ENCODE results near the gene GMPS. TPM values are rescaled to one million over a fixed set of nuclear protein-coding genes. Genes with fewer than 3 reads are reported as not detected.

Gene GMPS
- total and polyA plus RNA-seq, 9 of the 15 experiments (the other 6 are each of a cell fraction or from before 2014, with no cell fraction given): 73.7 to 282 (median 156) TPM

DNA sequence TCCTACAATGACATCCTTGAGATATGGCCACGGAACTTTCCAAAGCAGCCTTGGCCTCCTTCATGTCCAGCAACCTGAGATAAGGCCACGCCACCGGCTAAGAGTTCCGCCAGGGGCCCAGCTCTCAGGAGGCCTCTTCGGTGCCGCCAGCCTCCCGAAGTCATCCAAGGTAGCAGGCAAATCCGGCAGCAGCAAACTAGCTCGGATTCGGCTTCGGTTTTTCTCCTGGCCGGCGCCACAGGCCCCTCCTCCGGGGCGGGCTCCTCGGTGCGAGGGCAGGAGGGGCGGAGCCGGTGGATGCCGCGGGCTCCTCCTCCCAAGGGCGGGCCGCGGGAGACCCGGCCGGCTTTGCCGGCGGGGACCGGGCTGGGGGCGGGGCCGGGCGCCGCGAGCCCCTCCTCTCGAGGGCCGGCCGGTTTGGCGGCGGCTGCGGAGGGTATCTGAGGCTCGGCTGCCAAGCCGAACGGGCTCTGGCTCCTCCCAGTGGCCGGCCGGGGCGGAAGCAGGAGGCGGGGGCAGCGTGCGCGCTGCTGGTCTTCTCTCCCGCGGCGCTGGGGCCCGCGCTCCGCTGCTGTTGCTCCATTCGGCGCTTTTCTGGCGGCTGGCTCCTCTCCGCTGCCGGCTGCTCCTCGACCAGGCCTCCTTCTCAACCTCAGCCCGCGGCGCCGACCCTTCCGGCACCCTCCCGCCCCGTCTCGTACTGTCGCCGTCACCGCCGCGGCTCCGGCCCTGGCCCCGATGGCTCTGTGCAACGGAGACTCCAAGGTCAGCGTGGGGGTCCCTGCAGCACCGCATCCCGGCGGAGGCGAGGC, at the start of gene GMPS (continued):
- peak; percentile 43 for TF ChIP-seq JUND (IDR thresholded peaks at IDR 0.05; ENCODE audit: borderline replicate concordance, low read depth, low read length)
- no peak; the same call in 2 of the 3 replicates for TF ChIP-seq JUND (tag; IDR thresholded peaks at IDR 0.05; ENCODE audit: borderline replicate concordance, low read depth, low read length)
- TF ChIP-seq ARID1B (IDR thresholded peaks at IDR 0.05): no peak
- TF ChIP-seq MEIS2 (IDR thresholded peaks at IDR 0.05; ENCODE audit: partially characterized antibody): peak; percentile 7
- no peak for TF ChIP-seq BRD9 (IDR thresholded peaks at IDR 0.05; ENCODE audit: low read depth, partially characterized antibody)
- no peak for TF ChIP-seq NUFIP1 (IDR thresholded peaks at IDR 0.05; ENCODE audit: partially characterized antibody)
- no peak for TF ChIP-seq ZNF561 (CRISPR knock-in tag; conservative IDR thresholded peaks at IDR 0.05)
- TF ChIP-seq, protein P1, sequence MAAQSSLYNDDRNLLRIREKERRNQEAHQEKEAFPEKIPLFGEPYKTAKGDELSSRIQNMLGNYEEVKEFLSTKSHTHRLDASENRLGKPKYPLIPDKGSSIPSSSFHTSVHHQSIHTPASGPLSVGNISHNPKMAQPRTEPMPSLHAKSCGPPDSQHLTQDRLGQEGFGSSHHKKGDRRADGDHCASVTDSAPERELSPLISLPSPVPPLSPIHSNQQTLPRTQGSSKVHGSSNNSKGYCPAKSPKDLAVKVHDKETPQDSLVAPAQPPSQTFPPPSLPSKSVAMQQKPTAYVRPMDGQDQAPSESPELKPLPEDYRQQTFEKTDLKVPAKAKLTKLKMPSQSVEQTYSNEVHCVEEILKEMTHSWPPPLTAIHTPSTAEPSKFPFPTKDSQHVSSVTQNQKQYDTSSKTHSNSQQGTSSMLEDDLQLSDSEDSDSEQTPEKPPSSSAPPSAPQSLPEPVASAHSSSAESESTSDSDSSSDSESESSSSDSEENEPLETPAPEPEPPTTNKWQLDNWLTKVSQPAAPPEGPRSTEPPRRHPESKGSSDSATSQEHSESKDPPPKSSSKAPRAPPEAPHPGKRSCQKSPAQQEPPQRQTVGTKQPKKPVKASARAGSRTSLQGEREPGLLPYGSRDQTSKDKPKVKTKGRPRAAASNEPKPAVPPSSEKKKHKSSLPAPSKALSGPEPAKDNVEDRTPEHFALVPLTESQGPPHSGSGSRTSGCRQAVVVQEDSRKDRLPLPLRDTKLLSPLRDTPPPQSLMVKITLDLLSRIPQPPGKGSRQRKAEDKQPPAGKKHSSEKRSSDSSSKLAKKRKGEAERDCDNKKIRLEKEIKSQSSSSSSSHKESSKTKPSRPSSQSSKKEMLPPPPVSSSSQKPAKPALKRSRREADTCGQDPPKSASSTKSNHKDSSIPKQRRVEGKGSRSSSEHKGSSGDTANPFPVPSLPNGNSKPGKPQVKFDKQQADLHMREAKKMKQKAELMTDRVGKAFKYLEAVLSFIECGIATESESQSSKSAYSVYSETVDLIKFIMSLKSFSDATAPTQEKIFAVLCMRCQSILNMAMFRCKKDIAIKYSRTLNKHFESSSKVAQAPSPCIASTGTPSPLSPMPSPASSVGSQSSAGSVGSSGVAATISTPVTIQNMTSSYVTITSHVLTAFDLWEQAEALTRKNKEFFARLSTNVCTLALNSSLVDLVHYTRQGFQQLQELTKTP (IDR thresholded peaks at IDR 0.05; ENCODE audit: low read depth in 1 of 2, partially characterized antibody in 2 of 2): peak in 1 of 2 experiments; percentile 18
- no peak for TF ChIP-seq RUNX1 (IDR thresholded peaks at IDR 0.05; ENCODE audit: low read depth)
- TF ChIP-seq POLR3A (IDR thresholded peaks at IDR 0.05; ENCODE audit: borderline replicate concordance, extremely low read depth, insufficient read depth, insufficient read length): no peak
- no peak for TF ChIP-seq MAFG (tag; conservative IDR thresholded peaks at IDR 0.05)
- 0 out of 2 replicates have a peak, but pooled peaks have one; percentile 6 for TF ChIP-seq KDM2B (CRISPR knock-in tag; IDR thresholded peaks at IDR 0.05)
- TF ChIP-seq GTF2E2 (tag; IDR thresholded peaks at IDR 0.05): peak; percentile 82
- no peak for TF ChIP-seq ZNF121 (CRISPR knock-in tag; conservative IDR thresholded peaks at IDR 0.05)
- TF ChIP-seq, protein P2, sequence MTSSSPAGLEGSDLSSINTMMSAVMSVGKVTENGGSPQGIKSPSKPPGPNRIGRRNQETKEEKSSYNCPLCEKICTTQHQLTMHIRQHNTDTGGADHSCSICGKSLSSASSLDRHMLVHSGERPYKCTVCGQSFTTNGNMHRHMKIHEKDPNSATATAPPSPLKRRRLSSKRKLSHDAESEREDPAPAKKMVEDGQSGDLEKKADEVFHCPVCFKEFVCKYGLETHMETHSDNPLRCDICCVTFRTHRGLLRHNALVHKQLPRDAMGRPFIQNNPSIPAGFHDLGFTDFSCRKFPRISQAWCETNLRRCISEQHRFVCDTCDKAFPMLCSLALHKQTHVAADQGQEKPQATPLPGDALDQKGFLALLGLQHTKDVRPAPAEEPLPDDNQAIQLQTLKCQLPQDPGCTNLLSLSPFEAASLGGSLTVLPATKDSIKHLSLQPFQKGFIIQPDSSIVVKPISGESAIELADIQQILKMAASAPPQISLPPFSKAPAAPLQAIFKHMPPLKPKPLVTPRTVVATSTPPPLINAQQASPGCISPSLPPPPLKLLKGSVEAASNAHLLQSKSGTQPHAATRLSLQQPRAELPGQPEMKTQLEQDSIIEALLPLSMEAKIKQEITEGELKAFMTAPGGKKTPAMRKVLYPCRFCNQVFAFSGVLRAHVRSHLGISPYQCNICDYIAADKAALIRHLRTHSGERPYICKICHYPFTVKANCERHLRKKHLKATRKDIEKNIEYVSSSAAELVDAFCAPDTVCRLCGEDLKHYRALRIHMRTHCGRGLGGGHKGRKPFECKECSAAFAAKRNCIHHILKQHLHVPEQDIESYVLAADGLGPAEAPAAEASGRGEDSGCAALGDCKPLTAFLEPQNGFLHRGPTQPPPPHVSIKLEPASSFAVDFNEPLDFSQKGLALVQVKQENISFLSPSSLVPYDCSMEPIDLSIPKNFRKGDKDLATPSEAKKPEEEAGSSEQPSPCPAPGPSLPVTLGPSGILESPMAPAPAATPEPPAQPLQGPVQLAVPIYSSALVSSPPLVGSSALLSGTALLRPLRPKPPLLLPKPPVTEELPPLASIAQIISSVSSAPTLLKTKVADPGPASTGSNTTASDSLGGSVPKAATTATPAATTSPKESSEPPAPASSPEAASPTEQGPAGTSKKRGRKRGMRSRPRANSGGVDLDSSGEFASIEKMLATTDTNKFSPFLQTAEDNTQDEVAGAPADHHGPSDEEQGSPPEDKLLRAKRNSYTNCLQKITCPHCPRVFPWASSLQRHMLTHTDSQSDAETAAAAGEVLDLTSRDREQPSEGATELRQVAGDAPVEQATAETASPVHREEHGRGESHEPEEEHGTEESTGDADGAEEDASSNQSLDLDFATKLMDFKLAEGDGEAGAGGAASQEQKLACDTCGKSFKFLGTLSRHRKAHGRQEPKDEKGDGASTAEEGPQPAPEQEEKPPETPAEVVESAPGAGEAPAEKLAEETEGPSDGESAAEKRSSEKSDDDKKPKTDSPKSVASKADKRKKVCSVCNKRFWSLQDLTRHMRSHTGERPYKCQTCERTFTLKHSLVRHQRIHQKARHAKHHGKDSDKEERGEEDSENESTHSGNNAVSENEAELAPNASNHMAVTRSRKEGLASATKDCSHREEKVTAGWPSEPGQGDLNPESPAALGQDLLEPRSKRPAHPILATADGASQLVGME (CRISPR knock-in tag; IDR thresholded peaks at IDR 0.05): no peak
- 0 out of 2 replicates have a peak, but pooled peaks have one; percentile 5 for TF ChIP-seq FOSL1 (tag; conservative IDR thresholded peaks at IDR 0.05)
- TF ChIP-seq SMARCA5 (IDR thresholded peaks at IDR 0.05): no peak
- no peak for TF ChIP-seq ZNF507 (tag; conservative IDR thresholded peaks at IDR 0.05)

Measured in K562 (cell line).